Thoracic aorta (tissue), 2 donors: Measurements from ENCODE around the gene ABTB2. TPM values are rescaled to one million over a fixed set of nuclear protein-coding genes. Genes with fewer than 3 reads are reported as not detected.

ENCODE experiments used
- ATAC-seq: fragments of 150-250 bp; one replicate; pipeline ENCODE4 v1.8.0; 2017; ENCODE audit warnings: low read depth; ENCODE audit not compliant: insufficient number of reproducible peaks, low FRiP score
- DNase-seq: peaks from one replicate; pipeline ENCODE4 v3.0.0-alpha.2; 2020; ENCODE audit warnings: low spot score
- H3K27ac ChIP-seq, 2 donors: fragments of 200-600 bp; sonication (generic); 1 replicate in 1 of 2; 2 replicates in 1 of 2; pipeline ENCODE4 v1.5.1; 2016; ENCODE audit warnings: mild to moderate bottlenecking in 2 of 2, moderate library complexity in 2 of 2
- H3K27me3 ChIP-seq: fragments of 200-600 bp; sonication (generic); replicated peaks from 2 replicates; pipeline ENCODE4 v1.6.0; 2016; ENCODE audit warnings: mild to moderate bottlenecking; ENCODE audit not compliant: insufficient read depth
- H3K36me3 ChIP-seq: fragments of 200-600 bp; sonication (generic); one replicate; pipeline ENCODE4 v1.5.1; 2016
- H3K4me1 ChIP-seq, 2 donors: fragments of 200-600 bp; sonication (generic); 1 replicate in 1 of 2; 2 replicates in 1 of 2; pipeline versions ENCODE4 v1.5.1 to v1.6.0; 2016; ENCODE audit warnings: low read depth in 2 of 2, mild to moderate bottlenecking in 1 of 2; ENCODE audit not compliant: control insufficient read depth in 1 of 2
- H3K4me3 ChIP-seq: fragments of 200-600 bp; sonication (generic); 2 replicates; pipeline ENCODE4 v1.5.1; 2016; ENCODE audit warnings: mild to moderate bottlenecking
- H3K9me3 ChIP-seq: fragments of 200-600 bp; sonication (generic); 2 replicates; pipeline ENCODE4 v1.5.1; 2016
- total RNA-seq, 2 donors: library from RNA; depleted of rRNA; stranded (reverse); fragments of >200 nt; gene quantifications; one replicate each; pipeline versions ENCODE4 v1.1.0 to v1.2.3, GENCODE V29; 2016
- TF ChIP-seq, protein P1 (sequence below): fragments of 200-600 bp; sonication (generic); IDR thresholded peaks from one replicate; pipeline ENCODE4 v1.5.1; 2019; ENCODE audit warnings: antibody characterized with exemption

Gene ABTB2
- total RNA-seq, 2 donors from 2014 or later, result 12.3 to 31.0 TPM

GRCh38 chr11:34276352-34276864 is 81.4 kb downstream of the ABTB2 start:
- no peak overlapping the region for H3K4me3 ChIP-seq
- DNase-seq, result no peak
- no peaks in the 10 kb centered on the region for H3K36me3 ChIP-seq
- H3K27ac ChIP-seq, result no peak overlapping the region
- TF ChIP-seq, protein P1, sequence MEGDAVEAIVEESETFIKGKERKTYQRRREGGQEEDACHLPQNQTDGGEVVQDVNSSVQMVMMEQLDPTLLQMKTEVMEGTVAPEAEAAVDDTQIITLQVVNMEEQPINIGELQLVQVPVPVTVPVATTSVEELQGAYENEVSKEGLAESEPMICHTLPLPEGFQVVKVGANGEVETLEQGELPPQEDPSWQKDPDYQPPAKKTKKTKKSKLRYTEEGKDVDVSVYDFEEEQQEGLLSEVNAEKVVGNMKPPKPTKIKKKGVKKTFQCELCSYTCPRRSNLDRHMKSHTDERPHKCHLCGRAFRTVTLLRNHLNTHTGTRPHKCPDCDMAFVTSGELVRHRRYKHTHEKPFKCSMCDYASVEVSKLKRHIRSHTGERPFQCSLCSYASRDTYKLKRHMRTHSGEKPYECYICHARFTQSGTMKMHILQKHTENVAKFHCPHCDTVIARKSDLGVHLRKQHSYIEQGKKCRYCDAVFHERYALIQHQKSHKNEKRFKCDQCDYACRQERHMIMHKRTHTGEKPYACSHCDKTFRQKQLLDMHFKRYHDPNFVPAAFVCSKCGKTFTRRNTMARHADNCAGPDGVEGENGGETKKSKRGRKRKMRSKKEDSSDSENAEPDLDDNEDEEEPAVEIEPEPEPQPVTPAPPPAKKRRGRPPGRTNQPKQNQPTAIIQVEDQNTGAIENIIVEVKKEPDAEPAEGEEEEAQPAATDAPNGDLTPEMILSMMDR, result no peak
- H3K27me3 ChIP-seq, result no peaks in the 10 kb centered on the region
- H3K9me3 ChIP-seq, result no peaks in the 10 kb centered on the region
- peaks cover 7 to 17% of the 10 kb centered on the region in 2 donors for H3K4me1 ChIP-seq
- ATAC-seq, result no peak

DNA sequence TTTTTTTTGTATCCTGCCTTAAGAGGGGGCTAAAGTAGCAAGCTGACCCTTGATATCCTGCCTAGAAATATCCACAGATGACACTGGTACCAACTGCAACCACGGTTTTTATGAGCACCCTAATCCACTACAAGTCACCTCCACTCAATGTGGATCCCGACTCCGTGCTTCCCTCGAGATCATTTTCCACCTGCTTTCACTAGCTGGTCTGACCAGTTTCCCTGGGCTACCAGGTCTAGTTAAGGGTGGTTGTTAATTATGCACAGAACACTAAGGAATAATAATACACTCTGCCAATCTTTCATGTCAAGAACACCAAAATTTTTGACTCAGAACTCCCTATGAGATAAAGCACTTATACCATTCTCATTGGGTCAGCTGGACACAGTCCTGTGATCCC is 82.3 kb downstream of the ABTB2 start:
- Histone ChIP-seq H3K27me3 (no peaks in the 10 kb centered on the region), H3K4me3 (no peak overlapping the region), H3K36me3 (no peaks in the 10 kb centered on the region), H3K4me1 (peaks cover 7 to 17% of the 10 kb centered on the region in 2 donors), H3K27ac (peak overlapping the region; percentile 79 to 82), H3K9me3 (no peaks in the 10 kb centered on the region)
- no peak for DNase-seq
- no peak for ATAC-seq
- TF ChIP-seq, protein P1, result no peak

GRCh38 chr11:34274712-34275398 is 83.0 kb downstream of the ABTB2 start:
- Histone ChIP-seq H3K36me3 (no peaks in the 10 kb centered on the region), H3K27ac (peak overlapping the region; percentile 79 to 82), H3K27me3 (no peaks in the 10 kb centered on the region), H3K4me1 (peaks cover 7 to 17% of the 10 kb centered on the region in 2 donors), H3K4me3 (peak overlapping the region; percentile 25), H3K9me3 (no peaks in the 10 kb centered on the region)
- DNase-seq, result peak; percentile 80
- ATAC-seq, result peak; percentile 90
- TF ChIP-seq, protein P1, result no peak

- no peak for DNase-seq
- H3K27me3 ChIP-seq, result no peaks in the 10 kb centered on the region
- no peaks in the 10 kb centered on the region for H3K9me3 ChIP-seq
- H3K36me3 ChIP-seq, result no peaks in the 10 kb centered on the region
- TF ChIP-seq, protein P1, result no peak
- H3K27ac ChIP-seq, result no peak overlapping the region
- H3K4me3 ChIP-seq, result no peak overlapping the region
- ATAC-seq, result no peak
- peaks cover 7 to 17% of the 10 kb centered on the region in 2 donors for H3K4me1 ChIP-seq
Observed at GRCh38 chr11:34273099-34273498, 84.7 kb downstream of the ABTB2 start.

- TF ChIP-seq, protein P1, result no peak
- Histone ChIP-seq H3K36me3 (no peaks in the 10 kb centered on the region), H3K27ac (no peak overlapping the region), H3K4me1 (peaks cover 10 to 27% of the 10 kb centered on the region in 2 donors), H3K4me3 (no peak overlapping the region), H3K27me3 (no peaks in the 10 kb centered on the region), H3K9me3 (no peaks in the 10 kb centered on the region)
- no peak for DNase-seq
- ATAC-seq, result no peak
Observed at GRCh38 chr11:34271727-34272126, 86.1 kb downstream of the ABTB2 start.
